ENCODE measurements around the gene CERK.

CERK gene

DNA sequence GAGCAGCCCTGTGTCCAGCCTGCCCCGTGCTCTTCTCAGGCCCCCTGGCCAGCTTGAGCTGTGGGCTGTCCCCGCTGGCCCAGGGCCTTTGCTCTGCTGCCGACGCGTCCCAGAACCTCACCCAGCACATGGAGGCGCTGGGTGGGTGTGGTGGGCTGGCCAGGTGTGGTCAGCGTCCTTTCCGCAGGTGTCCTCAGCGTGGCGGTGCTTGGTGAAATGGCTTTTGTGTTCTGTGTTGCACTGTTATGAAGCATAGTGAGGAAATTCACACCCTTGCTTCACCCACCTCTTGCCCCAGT, 80.4 kb downstream of the CERK start:
- Histone ChIP-seq H3K36me3 (ENCODE audit: control insufficient read depth, insufficient read depth, low read length) (no peaks in the 10 kb centered on the region), H3K27me3 (ENCODE audit: control insufficient read depth, insufficient read depth, low read length, poor library complexity, severe bottlenecking) (no peaks in the 10 kb centered on the region), H3K27ac (ENCODE audit: insufficient read depth, low read depth, low read length, poor library complexity, severe bottlenecking) (no peak overlapping the region), H3K4me3 (ENCODE audit: insufficient read depth, low read depth, low read length) (no peak overlapping the region), H3K4me1 (ENCODE audit: control insufficient read depth, insufficient read depth, low read length) (peaks cover 7% of the 10 kb centered on the region), H3K9me3 (ENCODE audit: control insufficient read depth, low read length) (no peaks in the 10 kb centered on the region)
- 97% methylated on average over 10 of the region's 10 CpGs for WGBS, 2 experiments

DNA sequence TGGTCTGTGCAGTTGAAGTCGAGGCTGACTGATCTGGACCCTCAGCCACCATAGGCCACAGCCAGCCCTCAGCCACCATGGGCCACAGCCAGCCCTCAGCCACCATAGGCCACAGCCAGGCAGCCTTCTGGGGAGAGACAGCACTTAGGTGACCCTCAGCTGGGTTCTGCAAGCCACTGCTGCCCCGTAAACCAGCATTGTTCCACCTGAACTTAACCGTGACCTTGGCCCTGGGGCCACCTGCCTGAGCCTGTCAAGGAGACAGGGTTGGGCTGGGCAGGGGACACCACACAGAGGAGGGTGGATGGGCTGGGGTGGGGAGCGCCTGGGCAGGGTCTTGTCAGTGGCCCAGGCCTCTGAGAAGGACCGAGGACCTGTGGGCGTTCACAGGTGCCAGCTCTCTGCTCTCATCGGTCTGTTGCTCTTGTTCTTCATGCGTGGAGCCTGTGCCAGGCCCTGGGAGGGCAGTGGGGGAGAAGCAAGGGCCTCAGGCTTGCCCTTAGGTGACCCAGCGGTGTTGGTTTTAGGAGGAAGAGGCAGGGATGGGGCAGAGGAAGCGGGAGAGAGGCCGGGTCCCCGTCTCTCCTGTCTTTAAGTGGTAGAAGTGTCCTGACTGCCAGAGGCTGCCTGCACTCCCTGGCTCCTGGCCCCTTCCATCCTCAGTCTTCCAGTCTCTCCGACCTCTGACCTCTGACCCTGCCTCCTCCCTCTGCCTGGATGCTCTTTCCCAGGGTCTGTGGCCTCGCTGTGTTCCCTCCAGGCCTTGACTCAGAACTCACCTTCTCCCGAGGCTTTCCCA, 81.0 kb downstream of the CERK start:
- 94% methylated on average over 15 of the region's 15 CpGs for WGBS, 2 experiments
- Histone ChIP-seq H3K27ac (ENCODE audit: insufficient read depth, low read depth, low read length, poor library complexity, severe bottlenecking) (no peak overlapping the region), H3K4me3 (ENCODE audit: insufficient read depth, low read depth, low read length) (no peak overlapping the region), H3K9me3 (ENCODE audit: control insufficient read depth, low read length) (no peaks in the 10 kb centered on the region), H3K36me3 (ENCODE audit: control insufficient read depth, insufficient read depth, low read length) (no peaks in the 10 kb centered on the region), H3K27me3 (ENCODE audit: control insufficient read depth, insufficient read depth, low read length, poor library complexity, severe bottlenecking) (no peaks in the 10 kb centered on the region), H3K4me1 (ENCODE audit: control insufficient read depth, insufficient read depth, low read length) (peaks cover 12% of the 10 kb centered on the region)

DNA sequence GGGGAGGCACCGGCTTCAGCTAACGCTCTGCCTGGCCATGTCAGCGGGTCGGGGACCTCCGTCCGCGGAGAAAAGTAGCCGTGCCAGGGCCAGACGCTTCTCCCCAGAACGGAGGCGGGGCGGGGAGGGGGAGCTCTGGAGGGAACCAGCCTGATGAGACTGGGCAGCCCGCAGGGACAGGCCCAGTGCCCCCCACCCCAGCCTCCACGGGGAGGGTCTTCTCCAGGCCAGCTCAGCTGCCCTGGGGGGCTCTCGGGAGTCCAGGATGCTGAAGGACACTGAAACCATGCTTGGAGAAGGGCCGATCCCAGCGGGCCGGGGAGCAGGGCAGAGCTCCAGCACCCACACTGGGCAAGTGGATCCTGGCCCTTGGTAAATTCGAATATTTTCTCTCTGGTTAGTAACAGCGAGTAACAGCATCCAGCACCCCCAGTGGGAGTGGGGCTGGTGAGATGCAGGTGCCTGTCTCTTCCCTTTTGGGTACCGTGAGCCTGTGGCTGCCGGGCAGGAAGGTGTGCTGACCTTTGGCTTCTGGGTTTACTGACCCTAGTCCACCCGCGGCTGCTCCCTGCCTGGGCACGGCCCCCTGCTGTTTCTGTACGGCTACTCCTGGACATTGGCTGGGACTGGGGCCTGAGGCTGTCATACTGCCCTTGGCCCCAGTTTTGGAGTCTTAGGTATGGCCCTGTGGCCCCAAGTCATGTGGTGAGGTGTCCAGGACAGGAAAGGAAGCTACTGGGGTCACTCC, 82.0 kb downstream of the CERK start:
- H3K4me1 ChIP-seq (ENCODE audit: control insufficient read depth, insufficient read depth, low read length): peaks cover 12% of the 10 kb centered on the region
- no peak overlapping the region for H3K4me3 ChIP-seq (ENCODE audit: insufficient read depth, low read depth, low read length)
- 92 to 94% methylated on average over 26 of the region's 26 CpGs for WGBS, 2 experiments
- no peaks in the 10 kb centered on the region for H3K9me3 ChIP-seq (ENCODE audit: control insufficient read depth, low read length)
- H3K27me3 ChIP-seq (ENCODE audit: control insufficient read depth, insufficient read depth, low read length, poor library complexity, severe bottlenecking): no peaks in the 10 kb centered on the region
- H3K27ac ChIP-seq (ENCODE audit: insufficient read depth, low read depth, low read length, poor library complexity, severe bottlenecking): no peak overlapping the region
- H3K36me3 ChIP-seq (ENCODE audit: control insufficient read depth, insufficient read depth, low read length): no peaks in the 10 kb centered on the region

DNA sequence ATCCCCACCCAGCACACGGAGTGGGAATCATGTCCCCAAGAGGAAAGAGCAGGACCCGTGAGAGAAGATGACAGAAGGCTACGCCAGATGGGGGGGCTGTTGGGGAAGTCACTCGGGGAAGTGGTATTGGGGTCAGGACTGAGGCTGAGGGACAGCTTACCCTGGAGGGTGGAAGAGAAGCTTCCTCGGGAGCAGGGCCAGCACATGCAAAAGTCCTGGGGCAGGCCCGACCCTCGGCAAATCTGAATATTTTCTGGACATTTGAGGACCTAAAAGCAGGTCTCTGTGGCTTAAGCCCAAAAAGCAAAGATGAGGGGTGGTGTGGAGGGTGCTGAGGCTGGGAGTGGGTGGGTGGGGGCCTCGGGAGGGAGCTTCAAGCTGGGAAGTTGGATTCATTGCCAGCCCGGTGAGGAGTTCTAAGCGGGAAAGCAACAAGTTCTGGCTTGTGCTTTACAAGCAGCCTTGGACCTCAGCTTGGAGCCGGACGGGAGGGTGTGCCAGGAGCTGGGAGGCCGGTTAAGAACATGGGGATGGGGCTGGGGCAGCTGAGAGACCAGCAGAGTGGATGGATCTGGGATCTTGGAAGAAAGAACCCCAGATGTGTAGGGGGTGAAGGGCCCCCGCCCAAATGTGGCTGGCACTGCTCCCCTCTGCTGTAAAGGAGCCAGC, 83.0 kb downstream of the CERK start:
- WGBS, 2 experiments: 92 to 94% methylated on average over 14 of the region's 14 CpGs
- no peak overlapping the region for H3K27ac ChIP-seq (ENCODE audit: insufficient read depth, low read depth, low read length, poor library complexity, severe bottlenecking)
- peaks cover 12% of the 10 kb centered on the region for H3K4me1 ChIP-seq (ENCODE audit: control insufficient read depth, insufficient read depth, low read length)
- H3K4me3 ChIP-seq (ENCODE audit: insufficient read depth, low read depth, low read length): no peak overlapping the region
- no peaks in the 10 kb centered on the region for H3K27me3 ChIP-seq (ENCODE audit: control insufficient read depth, insufficient read depth, low read length, poor library complexity, severe bottlenecking)
- H3K36me3 ChIP-seq (ENCODE audit: control insufficient read depth, insufficient read depth, low read length): no peaks in the 10 kb centered on the region
- H3K9me3 ChIP-seq (ENCODE audit: control insufficient read depth, low read length): no peaks in the 10 kb centered on the region

DNA sequence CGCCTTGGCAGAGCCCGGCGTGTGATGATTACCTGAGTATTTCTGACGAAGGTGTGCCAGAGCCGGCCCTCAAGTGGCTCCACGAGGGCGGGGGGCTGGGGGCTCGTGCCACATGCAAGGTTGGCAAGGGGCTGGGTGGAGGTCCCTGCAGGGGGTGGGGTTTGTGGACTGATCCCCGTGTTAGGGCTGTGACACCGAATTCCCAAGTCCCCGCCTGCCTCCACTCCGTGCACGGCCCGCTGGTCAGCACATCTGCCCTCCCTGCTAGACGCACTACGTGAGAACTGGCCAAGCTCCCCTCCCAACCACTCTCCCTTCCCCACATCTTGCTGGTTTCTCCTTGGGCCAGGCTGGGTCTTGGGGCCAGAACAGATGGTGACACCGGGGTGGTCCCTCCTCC, 83.6 kb downstream of the CERK start:
- Histone ChIP-seq H3K27ac (ENCODE audit: insufficient read depth, low read depth, low read length, poor library complexity, severe bottlenecking) (no peak overlapping the region), H3K36me3 (ENCODE audit: control insufficient read depth, insufficient read depth, low read length) (no peaks in the 10 kb centered on the region), H3K4me1 (ENCODE audit: control insufficient read depth, insufficient read depth, low read length) (peaks cover 12% of the 10 kb centered on the region), H3K9me3 (ENCODE audit: control insufficient read depth, low read length) (no peaks in the 10 kb centered on the region), H3K4me3 (ENCODE audit: insufficient read depth, low read depth, low read length) (no peak overlapping the region), H3K27me3 (ENCODE audit: control insufficient read depth, insufficient read depth, low read length, poor library complexity, severe bottlenecking) (no peaks in the 10 kb centered on the region)
- 90 to 92% methylated on average over 17 of the region's 17 CpGs for WGBS, 2 experiments

DNA sequence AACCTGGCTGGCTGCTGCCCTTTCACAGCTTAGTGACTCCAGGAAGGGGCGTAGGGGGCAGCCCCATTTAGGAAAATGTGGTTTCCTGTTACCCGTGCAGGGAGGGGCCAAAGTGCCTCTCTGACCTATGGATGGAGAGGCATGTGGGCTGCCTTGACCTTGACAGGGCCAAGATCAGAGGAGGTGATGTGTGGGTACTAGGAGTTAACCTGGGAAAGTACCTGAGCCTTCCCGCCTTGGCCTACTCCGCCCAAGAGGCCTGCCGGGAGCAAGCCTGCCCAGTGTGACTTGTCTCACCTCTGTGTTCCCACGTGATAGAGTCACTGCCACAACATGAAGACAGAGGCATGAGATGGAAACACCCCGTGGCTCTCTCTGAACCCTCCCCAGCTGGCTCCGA, 84.5 kb downstream of the CERK start:
- Histone ChIP-seq H3K9me3 (ENCODE audit: control insufficient read depth, low read length) (no peaks in the 10 kb centered on the region), H3K4me3 (ENCODE audit: insufficient read depth, low read depth, low read length) (no peak overlapping the region), H3K27me3 (ENCODE audit: control insufficient read depth, insufficient read depth, low read length, poor library complexity, severe bottlenecking) (no peaks in the 10 kb centered on the region), H3K36me3 (ENCODE audit: control insufficient read depth, insufficient read depth, low read length) (no peaks in the 10 kb centered on the region), H3K4me1 (ENCODE audit: control insufficient read depth, insufficient read depth, low read length) (peaks cover 12% of the 10 kb centered on the region), H3K27ac (ENCODE audit: insufficient read depth, low read depth, low read length, poor library complexity, severe bottlenecking) (no peak overlapping the region)
- 91 to 92% methylated on average over 8 of the region's 8 CpGs for WGBS, 2 experiments

DNA sequence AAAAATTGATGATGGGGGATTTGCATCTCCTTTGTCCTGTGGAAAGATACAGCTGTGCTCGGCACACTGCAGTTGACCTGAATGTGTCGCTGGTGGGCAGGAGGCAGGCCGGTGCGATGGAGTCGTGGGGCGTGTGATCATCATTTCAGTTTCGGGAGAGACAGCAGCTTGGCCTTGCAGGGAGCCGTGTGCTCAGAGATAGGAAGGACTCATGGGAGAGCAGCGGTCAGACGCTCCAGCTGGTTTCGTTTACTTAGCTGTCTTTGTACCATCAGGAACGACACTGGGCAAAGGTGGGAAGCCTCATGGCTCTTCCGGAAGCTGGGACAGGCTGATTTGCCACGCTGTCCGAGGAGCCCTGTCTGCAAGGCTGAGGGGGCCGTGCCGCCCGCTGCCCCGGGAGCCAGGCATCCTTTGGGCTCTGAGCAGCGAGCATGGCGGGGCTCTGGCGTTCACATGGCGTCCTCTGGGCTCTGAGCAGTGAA, 85.2 kb downstream of the CERK start:
- Histone ChIP-seq H3K27me3 (ENCODE audit: control insufficient read depth, insufficient read depth, low read length, poor library complexity, severe bottlenecking) (no peaks in the 10 kb centered on the region), H3K27ac (ENCODE audit: insufficient read depth, low read depth, low read length, poor library complexity, severe bottlenecking) (no peak overlapping the region), H3K4me3 (ENCODE audit: insufficient read depth, low read depth, low read length) (no peak overlapping the region), H3K9me3 (ENCODE audit: control insufficient read depth, low read length) (no peaks in the 10 kb centered on the region), H3K4me1 (ENCODE audit: control insufficient read depth, insufficient read depth, low read length) (peaks cover 12% of the 10 kb centered on the region), H3K36me3 (ENCODE audit: control insufficient read depth, insufficient read depth, low read length) (no peaks in the 10 kb centered on the region)
- WGBS, 2 experiments: 83 to 84% methylated on average over 23 of the region's 23 CpGs

DNA sequence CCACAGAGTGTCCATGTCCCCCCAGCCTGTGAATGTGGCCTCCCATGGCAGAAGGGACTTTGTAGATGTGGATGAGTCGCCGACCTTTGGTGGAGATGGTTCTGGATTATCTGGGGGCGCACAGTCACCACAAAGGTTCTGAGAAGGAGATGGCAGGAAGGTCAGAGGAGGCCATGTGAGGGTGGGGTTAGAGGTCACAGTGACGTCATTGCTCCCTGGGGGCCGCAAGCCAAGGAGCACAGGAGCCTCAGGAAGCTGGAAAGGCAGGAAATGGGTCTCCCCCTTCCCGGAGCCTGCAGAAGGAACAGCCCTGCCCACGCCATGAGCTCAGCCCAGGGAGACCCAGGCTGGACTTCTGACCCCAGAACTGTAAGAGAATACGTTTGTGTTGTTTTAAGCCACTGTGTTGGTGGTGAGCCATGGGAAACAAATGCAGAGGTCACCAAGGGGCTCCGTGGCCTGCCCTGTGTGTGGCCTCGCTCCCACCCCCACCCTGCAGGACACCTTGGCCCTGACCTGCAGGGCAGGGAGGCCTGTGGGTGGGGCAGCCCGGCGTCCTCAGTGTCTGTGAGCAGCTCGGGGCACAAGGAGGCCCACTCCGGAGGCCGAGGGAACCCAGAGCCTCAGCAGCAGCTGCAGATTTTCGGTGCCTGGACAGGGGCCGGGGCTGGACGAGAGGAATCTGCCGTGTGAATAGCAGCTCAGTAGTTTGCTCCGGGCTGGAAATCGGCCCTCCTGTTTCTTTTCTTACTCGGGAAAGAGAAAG, 85.8 kb downstream of the CERK start:
- Histone ChIP-seq H3K27me3 (ENCODE audit: control insufficient read depth, insufficient read depth, low read length, poor library complexity, severe bottlenecking) (no peaks in the 10 kb centered on the region), H3K36me3 (ENCODE audit: control insufficient read depth, insufficient read depth, low read length) (no peaks in the 10 kb centered on the region), H3K9me3 (ENCODE audit: control insufficient read depth, low read length) (no peaks in the 10 kb centered on the region), H3K4me1 (ENCODE audit: control insufficient read depth, insufficient read depth, low read length) (peaks cover 12% of the 10 kb centered on the region), H3K27ac (ENCODE audit: insufficient read depth, low read depth, low read length, poor library complexity, severe bottlenecking) (no peak overlapping the region), H3K4me3 (ENCODE audit: insufficient read depth, low read depth, low read length) (no peak overlapping the region)
- WGBS, 2 experiments: 86 to 88% methylated on average over 22 of the region's 22 CpGs

DNA sequence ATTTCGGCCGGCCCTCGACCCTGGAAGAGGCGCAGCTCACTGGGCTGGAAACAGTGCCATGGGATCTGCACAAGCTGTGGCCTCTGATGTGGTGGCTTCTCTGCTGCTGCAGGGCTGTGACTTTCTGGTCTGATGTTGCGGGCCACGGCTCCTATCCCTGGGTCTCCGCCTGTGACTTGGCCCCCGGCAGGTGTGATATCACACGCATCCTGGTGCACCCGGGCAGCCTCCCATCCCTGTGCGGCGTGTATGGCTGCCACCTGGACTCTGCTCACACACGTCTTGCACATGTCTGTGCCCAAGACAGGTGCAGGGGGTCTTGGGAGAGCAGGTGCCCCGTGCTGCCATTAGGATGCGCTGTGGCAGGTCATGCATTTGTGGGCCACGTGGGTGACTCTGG, 86.7 kb downstream of the CERK start:
- Histone ChIP-seq H3K9me3 (ENCODE audit: control insufficient read depth, low read length) (no peaks in the 10 kb centered on the region), H3K27ac (ENCODE audit: insufficient read depth, low read depth, low read length, poor library complexity, severe bottlenecking) (no peak overlapping the region), H3K27me3 (ENCODE audit: control insufficient read depth, insufficient read depth, low read length, poor library complexity, severe bottlenecking) (no peaks in the 10 kb centered on the region), H3K4me3 (ENCODE audit: insufficient read depth, low read depth, low read length) (no peak overlapping the region), H3K36me3 (ENCODE audit: control insufficient read depth, insufficient read depth, low read length) (no peaks in the 10 kb centered on the region), H3K4me1 (ENCODE audit: control insufficient read depth, insufficient read depth, low read length) (peaks cover 12% of the 10 kb centered on the region)
- 95% methylated on average over 16 of the region's 16 CpGs for WGBS, 2 experiments
